Left lung (tissue), 10 donors: Measurements from ENCODE around the gene EXTL1. TPM values are rescaled to one million over a fixed set of nuclear protein-coding genes. Genes with fewer than 3 reads are reported as not detected.
"Not testable (repeated sequence)": the region's sequence is repeated elsewhere in the genome, so short reads cannot be mapped to it uniquely, and the experiment has no call there.

Source experiments
- ATAC-seq: fragments of 200-7000 bp; cut with Tn5 transposase; one replicate; pipeline ENCODE4 v1.9.1; 2020; ENCODE audit warnings: moderate library complexity
- DNase-seq, 4 donors: peaks; one replicate each; pipeline ENCODE4 v3.0.0-alpha.2; 2013 to 2020
- H3K27ac ChIP-seq, 2 donors: fragments of 200-600 bp; sonication (generic) in 1 of 2; one replicate each; pipeline versions ENCODE4 v1.5.0 to v1.8.0; 2020 to 2021
- H3K27me3 ChIP-seq, 2 donors: fragments of 200-600 bp; sonication (generic) in 1 of 2; one replicate each; pipeline versions ENCODE4 v1.5.0 to v1.8.0; 2020 to 2021
- H3K36me3 ChIP-seq, 2 donors: fragments of 200-600 bp; sonication (generic) in 1 of 2; one replicate each; pipeline versions ENCODE4 v1.5.0 to v1.8.0; 2020 to 2021
- H3K4me1 ChIP-seq, 2 donors: fragments of 200-600 bp; one replicate each; pipeline ENCODE4 v1.8.0; 2021
- H3K4me3 ChIP-seq, 2 donors: fragments of 200-600 bp; sonication (generic) in 1 of 2; one replicate each; pipeline versions ENCODE4 v1.5.0 to v1.8.0; 2020 to 2021; ENCODE audit warnings: mild to moderate bottlenecking in 1 of 2
- H3K9me3 ChIP-seq, 2 donors: fragments of 200-600 bp; sonication (generic) in 1 of 2; one replicate each; pipeline versions ENCODE4 v1.5.0 to v1.8.0; 2020 to 2021
- CTCF ChIP-seq, 2 donors: fragments of 200-600 bp; sonication (generic) in 1 of 2; IDR thresholded peaks; one replicate each; pipeline versions ENCODE4 v1.5.0 to v1.8.0; 2021; ENCODE audit warnings: antibody characterized with exemption in 2 of 2
- intact Hi-C, 2 donors: fragments of 100-400 bp; cut with DNase I; formaldehyde crosslinking; loops; one replicate each; pipeline versions ENCODE4 v1.11.2 to v1.14.2; 2022
- polyA plus RNA-seq, 6 donors: library from polyadenylated mRNA; unstranded; fragments of 120-200 nt; gene quantifications; one replicate each; pipeline ENCODE4 v1.2.1, GENCODE V29; 2013; ENCODE audit not compliant: insufficient read length in 6 of 6
- total RNA-seq, 2 donors: library from RNA; stranded (reverse); fragmentation: NEBNext Ultra II Directional; extraction: Animal tissue kit (Norgen Biotek cat#: 25700); gene quantifications; one replicate each; pipeline ENCODE4 v1.2.1, GENCODE V29; 2021
- donor health status: DM: no; HTN: yes; CAD: no.
- donor health status: DM: no; HTN: no; CAD: no.

Gene EXTL1
- total and polyA plus RNA-seq, 8 donors = 0.13 to 1.0 (median 0.79) TPM

DNA sequence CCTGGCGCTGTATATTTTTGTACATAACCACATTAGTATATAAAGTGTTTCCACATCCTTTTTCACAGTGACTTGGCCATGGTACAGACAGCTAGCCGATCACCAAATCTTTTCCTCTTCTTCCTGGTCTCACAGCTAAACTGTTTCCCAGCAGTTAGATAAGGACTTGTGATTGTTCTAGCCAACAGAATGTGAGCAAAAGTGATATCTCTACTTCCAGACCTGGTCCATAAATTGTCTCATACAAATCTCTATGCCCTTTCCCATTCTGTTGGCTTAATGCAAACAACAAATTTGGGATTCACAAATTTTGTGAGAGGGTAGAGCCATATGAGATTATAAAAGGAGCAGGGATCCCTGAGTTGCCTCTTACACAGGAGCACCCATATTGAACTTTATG lies 43.2 kb upstream of the EXTL1 start:
- Histone ChIP-seq H3K27me3 (no peaks in the 10 kb centered on the region), H3K36me3 (peaks cover 0 to 89% of the 10 kb centered on the region in 2 donors), H3K4me1 (no peaks in the 10 kb centered on the region), H3K4me3 (no peak overlapping the region), H3K27ac (no peak overlapping the region), H3K9me3 (no peaks in the 10 kb centered on the region)
- DNase-seq (no peak), ATAC-seq (no peak)
- TF ChIP-seq CTCF (IDR thresholded peaks at IDR 0.05) = no peak
- intact Hi-C loops = no loop called here

DNA sequence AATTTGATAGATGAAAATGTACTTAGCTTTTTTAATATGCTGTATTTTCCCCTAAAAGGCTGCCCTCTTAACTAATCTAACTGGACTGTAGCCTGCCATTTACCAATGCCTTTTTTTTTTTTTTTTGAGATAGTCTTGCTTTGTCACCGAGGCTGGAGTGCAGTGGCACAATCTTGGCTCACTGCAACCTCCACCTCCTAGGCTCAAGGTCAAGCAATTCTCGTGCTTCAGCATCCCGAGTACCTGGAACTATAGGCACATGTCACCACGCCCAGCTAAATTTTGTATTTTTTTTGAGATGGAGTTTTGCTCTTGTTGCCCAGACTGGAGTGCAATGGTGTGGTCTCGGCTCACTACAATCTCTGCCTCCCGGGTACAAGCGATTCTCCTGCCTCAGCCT lies 42.4 kb upstream of the EXTL1 start:
- ATAC-seq (no peak), DNase-seq (no peak)
- TF ChIP-seq CTCF (IDR thresholded peaks at IDR 0.05) = no peak
- Histone ChIP-seq H3K27ac (no peak overlapping the region), H3K4me3 (no peak overlapping the region), H3K36me3 (peaks cover 0 to 89% of the 10 kb centered on the region in 2 donors), H3K4me1 (no peaks in the 10 kb centered on the region), H3K27me3 (no peaks in the 10 kb centered on the region), H3K9me3 (no peaks in the 10 kb centered on the region)
- intact Hi-C loops = no loop called here

DNA sequence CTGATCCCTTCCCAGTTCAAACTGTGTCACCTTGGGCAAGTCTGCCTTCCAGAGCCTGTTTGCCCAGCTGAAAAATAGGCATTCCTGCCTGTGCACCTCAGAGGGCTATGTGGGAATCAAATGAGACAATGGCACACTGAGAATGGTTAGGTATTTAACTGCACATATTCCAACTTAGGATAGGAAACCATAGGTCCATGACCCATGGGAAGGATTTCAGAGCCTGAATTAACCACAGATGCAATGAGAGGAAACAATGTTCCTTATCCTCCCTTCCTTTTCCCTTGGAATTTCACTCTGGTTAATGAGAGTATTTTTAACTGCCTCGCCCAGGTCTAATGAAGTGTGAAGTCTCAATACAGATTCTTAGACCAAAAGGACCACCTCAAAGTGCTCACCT lies 36.4 kb upstream of the EXTL1 start:
- intact Hi-C loops = no loop called here
- no peak for ATAC-seq
- Histone ChIP-seq H3K4me1 (peaks cover 0 to 9% of the 10 kb centered on the region in 2 donors), H3K27me3 (no peaks in the 10 kb centered on the region), H3K36me3 (peaks cover 0 to 85% of the 10 kb centered on the region in 2 donors), H3K27ac (no peak overlapping the region), H3K9me3 (no peaks in the 10 kb centered on the region), H3K4me3 (no peak overlapping the region)
- no peak for TF ChIP-seq CTCF (IDR thresholded peaks at IDR 0.05)
- no peak for DNase-seq

- TF ChIP-seq CTCF (IDR thresholded peaks at IDR 0.05) = no peak
- Histone ChIP-seq H3K36me3 (peaks cover 0 to 82% of the 10 kb centered on the region in 2 donors), H3K27ac (no peak overlapping the region), H3K27me3 (no peaks in the 10 kb centered on the region), H3K9me3 (no peaks in the 10 kb centered on the region), H3K4me3 (no peak overlapping the region), H3K4me1 (peaks cover 0 to 14% of the 10 kb centered on the region in 2 donors)
- intact Hi-C loops = no loop called here
- ATAC-seq (no peak), DNase-seq (no peak)
Observed at GRCh38 chr1:25985670-25986069, 35.9 kb upstream of the EXTL1 start.

DNA sequence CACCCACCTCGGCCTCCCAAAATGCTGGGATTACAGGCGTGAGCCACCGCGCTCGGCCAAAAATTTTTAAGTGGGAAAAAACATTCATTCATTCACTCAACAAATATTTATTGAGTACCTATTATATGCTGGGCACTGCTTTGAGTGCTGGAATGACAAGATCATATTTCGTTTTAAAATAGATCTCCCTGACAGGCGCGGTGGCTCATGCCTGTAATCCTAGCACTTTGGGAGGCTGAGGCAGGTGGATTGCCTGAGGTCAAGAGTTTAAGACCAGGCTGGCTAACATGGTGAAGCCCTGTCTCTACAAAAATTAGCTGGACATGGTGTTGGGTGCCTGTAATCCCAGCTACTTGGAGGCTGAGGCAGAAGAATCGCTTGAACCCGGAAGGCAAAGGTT lies 34.8 kb upstream of the EXTL1 start:
- H3K36me3 ChIP-seq = peaks cover 0 to 71% of the 10 kb centered on the region in 2 donors
- H3K27ac ChIP-seq, intact Hi-C loops, H3K27me3 ChIP-seq, H3K9me3 ChIP-seq, ATAC-seq, DNase-seq, H3K4me3 ChIP-seq: not testable (repeated sequence)
- peaks cover 0 to 24% of the 10 kb centered on the region in 2 donors for H3K4me1 ChIP-seq

DNA sequence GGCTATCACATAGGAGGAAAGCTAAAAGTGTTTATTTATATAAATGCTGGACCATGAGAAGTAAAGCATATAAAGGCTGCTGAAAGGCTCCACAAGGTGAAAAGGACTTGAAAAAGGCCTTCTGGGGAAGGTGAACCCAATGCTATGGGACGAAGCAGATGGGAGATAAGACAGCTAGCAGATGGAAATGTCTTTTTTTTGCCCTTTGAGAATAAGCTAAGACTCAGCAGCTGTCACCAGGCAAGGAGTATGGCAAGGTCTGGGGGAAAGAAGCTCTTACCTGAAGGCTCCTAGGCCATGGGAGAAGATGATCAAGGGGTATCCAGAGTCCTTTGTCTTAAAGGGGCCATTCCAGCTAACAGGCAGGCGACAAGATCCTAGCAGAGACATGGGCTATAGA lies 33.6 kb upstream of the EXTL1 start:
- Histone ChIP-seq H3K9me3 (no peaks in the 10 kb centered on the region), H3K27ac (no peak overlapping the region), H3K4me1 (peaks cover 0 to 30% of the 10 kb centered on the region in 2 donors), H3K4me3 (no peak overlapping the region), H3K36me3 (peaks cover 0 to 59% of the 10 kb centered on the region in 2 donors), H3K27me3 (no peaks in the 10 kb centered on the region)
- intact Hi-C loops = no loop called here
- DNase-seq = no peak
- no peak for ATAC-seq
- TF ChIP-seq CTCF (IDR thresholded peaks at IDR 0.05) = no peak
